Measurements from ENCODE around the gene RAD51AP2. TPM values are rescaled to one million over a fixed set of nuclear protein-coding genes. Genes with fewer than 3 reads are reported as not detected.

Gene RAD51AP2
- total RNA-seq, 1 donor from 2014 or later, result 0.82 TPM

GRCh38 chr2:17476064-17476463, 42.2 kb downstream of the RAD51AP2 start:
- DNase-seq (ENCODE audit: low spot score in 2 of 2), result no peak
- FAIRE-seq, result no peak

- FAIRE-seq (no peak), DNase-seq (ENCODE audit: low spot score in 2 of 2) (no peak)
Observed at GRCh38 chr2:17475286-17475685, 43.0 kb downstream of the RAD51AP2 start.

GRCh38 chr2:17471979-17472378, 46.3 kb downstream of the RAD51AP2 start:
- FAIRE-seq, result no peak
- DNase-seq (ENCODE audit: low spot score in 2 of 2), result no peak

GRCh38 chr2:17470855-17471641, 47.2 kb downstream of the RAD51AP2 start:
- FAIRE-seq, result no peak

GRCh38 chr2:17461087-17461475, 57.2 kb downstream of the RAD51AP2 start:
- DNase-seq (ENCODE audit: low spot score in 2 of 2), result no peak
- no peak for FAIRE-seq

More at GRCh38 chr2:17470855-17471641, 47.2 kb downstream of the RAD51AP2 start:
- DNase-seq (ENCODE audit: low spot score in 2 of 2), result no peak

Other genes starting within 250 kb of the RAD51AP2 start
- gene VSNL1, start 22.3 kb upstream of the RAD51AP2 start, total RNA-seq, result 24.5 TPM
- 35.5 TPM for gene SMC6, start 235.4 kb upstream of the RAD51AP2 start, total RNA-seq
- 5.3 TPM for gene GEN1, start 235.7 kb upstream of the RAD51AP2 start, total RNA-seq

Measured in frontal cortex (tissue), 4 donors.